ENCODE results near the gene ANGPTL3. TPM values are rescaled to one million over a fixed set of nuclear protein-coding genes. Genes with fewer than 3 reads are reported as not detected.
"Not testable (repeated sequence)": the region's sequence is repeated elsewhere in the genome, so short reads cannot be mapped to it uniquely, and the experiment has no call there.

ANGPTL3 gene
- total RNA-seq, 4 donors from 2014 or later = 0.33 to 0.71 TPM; not detected in 2

GRCh38 chr1:62608905-62609304 lies 11.6 kb downstream of the ANGPTL3 start:
- Histone ChIP-seq H3K36me3 (no peaks in the 10 kb centered on the region), H3K4me1 (no peaks in the 10 kb centered on the region), H3K27ac (no peak overlapping the region), H3K9me3 (no peaks in the 10 kb centered on the region), H3K27me3 (no peaks in the 10 kb centered on the region), H3K4me3 (no peak overlapping the region)
- intact Hi-C loops (cut with DNase I; ENCODE audit: low total_unique reads) (no loop called here), in situ Hi-C loops (cut with MboI; ENCODE audit: low sequenced_read_pairs in 4 of 4) (no loop called here)
- ATAC-seq (no peak), DNase-seq (no peak)
- no peak for TF ChIP-seq POLR2A (IDR thresholded peaks at IDR 0.05)
- TF ChIP-seq CTCF (IDR thresholded peaks at IDR 0.05 in 4 of 5, conservative IDR thresholded peaks at IDR 0.05 in 1 of 5) = no peak

- in situ Hi-C loops (cut with MboI; ENCODE audit: low sequenced_read_pairs in 4 of 4); H3K9me3 ChIP-seq; intact Hi-C loops (cut with DNase I; ENCODE audit: low total_unique reads); H3K27ac ChIP-seq; ATAC-seq; H3K4me1 ChIP-seq; H3K27me3 ChIP-seq; H3K4me3 ChIP-seq; DNase-seq; H3K36me3 ChIP-seq: not testable (repeated sequence)
Measured at GRCh38 chr1:62610588-62610987, 13.3 kb downstream of the ANGPTL3 start.

GRCh38 chr1:62612770-62613169 lies 15.4 kb downstream of the ANGPTL3 start:
- no peak for TF ChIP-seq POLR2A (IDR thresholded peaks at IDR 0.05)
- no peak for TF ChIP-seq CTCF (IDR thresholded peaks at IDR 0.05 in 4 of 5, conservative IDR thresholded peaks at IDR 0.05 in 1 of 5)
- no peak for ATAC-seq
- DNase-seq = no peak
- intact Hi-C loops (cut with DNase I; ENCODE audit: low total_unique reads) = no loop called here
- in situ Hi-C loops (cut with MboI; ENCODE audit: low sequenced_read_pairs in 4 of 4) = no loop called here
- Histone ChIP-seq H3K27me3 (no peaks in the 10 kb centered on the region), H3K4me1 (no peaks in the 10 kb centered on the region), H3K27ac (no peak overlapping the region), H3K9me3 (no peaks in the 10 kb centered on the region), H3K4me3 (no peak overlapping the region), H3K36me3 (no peaks in the 10 kb centered on the region)

DNA sequence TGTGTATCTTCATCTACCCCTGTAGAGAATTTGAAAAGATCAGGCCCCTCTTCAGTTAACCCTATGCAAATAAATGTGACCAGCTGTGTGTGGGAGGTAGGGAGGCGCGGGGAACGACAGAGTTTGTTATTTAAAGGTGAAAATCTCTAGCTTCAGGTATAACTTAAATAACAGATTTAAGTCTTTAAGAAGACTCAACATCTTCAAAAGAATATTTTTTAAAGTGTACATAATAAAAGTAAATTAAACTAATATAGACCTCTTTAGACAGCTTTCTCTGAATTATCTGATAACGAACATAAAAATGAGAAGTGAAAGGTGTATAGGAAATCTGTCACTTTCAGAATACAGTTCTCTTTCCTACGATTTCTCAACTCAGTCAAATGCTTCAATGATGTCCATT lies 16.0 kb downstream of the ANGPTL3 start:
- Histone ChIP-seq H3K36me3 (no peaks in the 10 kb centered on the region), H3K9me3 (no peaks in the 10 kb centered on the region), H3K27me3 (no peaks in the 10 kb centered on the region), H3K4me3 (no peak overlapping the region), H3K27ac (no peak overlapping the region), H3K4me1 (no peaks in the 10 kb centered on the region)
- intact Hi-C loops (cut with DNase I; ENCODE audit: low total_unique reads) (no loop called here), in situ Hi-C loops (cut with MboI; ENCODE audit: low sequenced_read_pairs in 4 of 4) (no loop called here)
- ATAC-seq (no peak), DNase-seq (no peak)
- TF ChIP-seq CTCF (IDR thresholded peaks at IDR 0.05 in 4 of 5, conservative IDR thresholded peaks at IDR 0.05 in 1 of 5) (no peak), POLR2A (IDR thresholded peaks at IDR 0.05) (no peak)

GRCh38 chr1:62613890-62614289 lies 16.6 kb downstream of the ANGPTL3 start:
- no peaks in the 10 kb centered on the region for H3K9me3 ChIP-seq
- DNase-seq (no peak), ATAC-seq (no peak)
- no peak overlapping the region for H3K4me3 ChIP-seq
- intact Hi-C loops (cut with DNase I; ENCODE audit: low total_unique reads) = no loop called here
- H3K27me3 ChIP-seq = no peaks in the 10 kb centered on the region
- H3K27ac ChIP-seq = no peak overlapping the region
- H3K4me1 ChIP-seq = no peaks in the 10 kb centered on the region
- TF ChIP-seq POLR2A (IDR thresholded peaks at IDR 0.05) (no peak), CTCF (IDR thresholded peaks at IDR 0.05 in 4 of 5, conservative IDR thresholded peaks at IDR 0.05 in 1 of 5) (no peak)
- in situ Hi-C loops (cut with MboI; ENCODE audit: low sequenced_read_pairs in 4 of 4) = no loop called here
- no peaks in the 10 kb centered on the region for H3K36me3 ChIP-seq

Measured in gastrocnemius medialis (tissue), 4 donors.